Measurements from ENCODE around the gene INPP5F.
A peak's percentile ranks its signal among the peaks of the same experiment; 100 is the strongest.
"Not testable (repeated sequence)": the region's sequence is repeated elsewhere in the genome, so short reads cannot be mapped to it uniquely, and the experiment has no call there.

The INPP5F gene

GRCh38 chr10:119782981-119783664, 57.3 kb downstream of the INPP5F start:
- no peak for DNase-seq

- no peak for DNase-seq
Observed at GRCh38 chr10:119783665-119784027, 57.8 kb downstream of the INPP5F start.

- peak; percentile 9 for DNase-seq
Observed at GRCh38 chr10:119784340-119785067, 58.7 kb downstream of the INPP5F start.

DNA sequence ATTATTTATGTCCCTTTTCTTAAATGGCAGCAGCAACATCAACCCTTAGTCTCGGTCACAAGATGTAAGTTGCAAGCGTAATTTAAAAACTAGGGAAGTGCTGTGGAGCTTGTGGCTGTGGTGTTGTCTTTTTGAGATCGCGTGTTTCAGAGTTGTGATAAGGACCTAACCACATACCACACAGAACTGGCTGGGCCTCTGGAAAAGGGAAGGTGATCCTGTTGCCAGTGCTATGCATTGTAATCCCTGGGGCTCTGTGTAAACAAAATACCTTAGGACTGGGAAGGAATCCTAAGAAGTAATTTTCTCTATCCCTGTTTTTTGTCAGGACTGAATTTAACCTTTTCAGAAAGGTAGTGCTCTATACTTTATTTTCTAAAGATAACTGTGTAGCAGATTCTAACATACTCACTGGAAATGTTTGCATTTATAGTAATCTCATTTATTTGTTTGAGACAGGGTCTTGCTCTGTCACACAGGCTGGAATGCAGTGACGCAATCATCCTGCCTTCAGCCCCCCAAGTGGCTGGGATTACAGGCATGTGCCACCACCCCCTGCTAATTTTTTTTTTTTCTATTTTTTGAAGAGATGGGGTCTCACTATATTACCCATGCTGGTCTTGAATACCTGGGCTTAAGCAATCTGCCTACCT, 60.4 kb downstream of the INPP5F start:
- no peak for DNase-seq

- not testable (repeated sequence) for DNase-seq
Observed at GRCh38 chr10:119795101-119795500, 69.3 kb downstream of the INPP5F start.

DNA sequence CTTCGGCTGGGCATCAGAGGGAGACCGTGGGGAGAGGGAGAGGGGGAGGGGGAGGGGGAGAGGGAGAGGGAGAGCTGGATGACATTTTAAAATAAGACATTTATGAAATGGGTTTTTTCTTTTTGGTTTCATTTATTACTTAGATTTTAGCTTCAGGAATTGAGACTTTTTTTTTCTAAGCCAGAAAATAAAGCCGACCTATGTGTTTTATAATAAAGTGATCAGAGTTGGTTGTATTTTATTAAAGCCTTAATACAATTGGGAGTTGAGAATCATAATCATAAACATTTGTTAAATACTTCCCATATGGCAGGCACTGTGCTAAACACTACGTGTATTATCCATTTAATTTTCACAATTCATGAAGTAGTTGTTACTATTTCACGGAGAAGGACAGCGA, 70.2 kb downstream of the INPP5F start:
- no peak for DNase-seq

DNA sequence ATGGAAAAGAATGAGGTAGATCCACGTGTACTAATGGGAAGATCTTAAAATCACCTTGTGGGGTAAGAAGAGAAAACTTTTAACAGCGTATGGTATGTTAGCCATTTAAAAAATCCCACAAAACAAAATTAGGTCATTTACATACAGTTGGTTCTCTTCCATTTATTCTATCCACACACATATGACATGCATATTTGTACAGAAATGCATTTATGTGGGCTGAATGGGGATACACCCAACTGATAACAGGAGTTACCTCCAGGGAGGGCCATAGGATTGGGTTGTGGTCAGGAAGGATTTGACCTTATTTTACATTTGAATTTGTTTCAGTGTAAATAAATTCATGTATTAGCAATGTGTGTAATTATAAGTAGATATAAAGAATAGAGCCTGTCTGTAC, 75.3 kb downstream of the INPP5F start:
- no peak for DNase-seq

DNA sequence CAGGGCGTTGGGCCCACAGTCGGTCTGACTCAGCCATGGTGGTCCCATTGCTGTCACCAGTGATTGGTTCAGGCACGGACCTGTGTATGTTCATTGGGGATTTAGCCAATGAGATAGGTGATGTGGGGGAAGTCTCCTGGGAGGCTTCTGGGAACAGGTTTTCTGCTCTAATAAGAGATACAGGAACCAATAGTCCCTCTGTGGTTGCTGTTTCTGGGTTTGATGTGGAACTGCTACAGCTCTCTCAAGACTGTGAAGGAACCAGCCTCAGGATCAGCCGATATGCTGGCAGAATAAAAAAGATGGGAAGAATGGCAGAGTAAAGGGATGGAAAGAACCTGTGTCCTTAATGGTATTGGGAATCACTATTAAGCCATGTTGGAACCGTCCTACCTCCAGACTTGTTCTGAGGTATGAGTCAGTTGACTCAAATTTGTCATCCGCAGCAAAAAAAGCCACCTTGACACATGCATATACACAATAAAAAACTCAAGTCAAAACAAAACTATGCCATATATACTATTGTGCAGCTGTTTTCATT, 76.2 kb downstream of the INPP5F start:
- DNase-seq: no peak

DNA sequence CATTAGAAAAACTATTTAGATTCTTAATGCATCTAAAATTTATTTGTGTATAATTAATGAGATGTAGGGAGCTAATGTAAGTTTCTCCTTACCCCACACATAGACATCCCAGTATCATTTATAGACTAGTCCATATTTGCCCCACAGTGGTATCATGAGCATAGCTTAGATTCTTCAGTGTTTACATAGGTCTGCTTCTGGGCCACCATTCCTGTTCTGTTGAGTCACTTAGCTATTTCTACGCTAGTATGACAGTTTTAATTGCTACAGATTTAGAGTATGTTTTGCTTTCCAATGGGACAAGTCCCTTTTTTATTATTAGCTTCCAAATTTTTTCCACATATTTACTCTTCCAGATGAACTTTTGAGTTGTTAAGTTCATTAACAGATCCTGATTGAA, 77.4 kb downstream of the INPP5F start:
- no peak for DNase-seq

DNA sequence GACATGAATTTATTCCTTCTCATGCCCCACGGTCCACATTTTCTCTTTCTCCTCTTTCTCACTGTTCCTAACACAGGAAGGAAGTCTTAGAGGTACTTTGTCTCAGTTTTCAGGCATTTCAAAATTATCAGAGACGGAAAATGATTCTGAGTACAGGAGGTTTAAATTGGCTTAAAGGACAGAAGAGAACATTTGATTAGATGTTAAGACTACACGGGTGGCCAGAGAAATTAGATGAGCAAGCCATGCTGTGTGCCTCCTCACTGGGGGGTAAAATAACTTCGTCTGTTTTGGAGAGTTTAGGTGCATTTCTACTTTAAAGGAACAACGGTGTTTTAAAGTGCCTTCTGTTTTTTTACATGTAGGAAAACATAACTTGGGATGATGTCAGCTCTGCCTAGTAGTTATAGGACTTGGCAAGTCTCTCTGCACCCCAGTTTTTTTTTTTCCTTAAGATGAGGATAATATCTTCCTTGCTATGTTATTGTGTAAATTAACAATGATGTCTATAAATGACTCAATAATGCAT, 79.9 kb downstream of the INPP5F start:
- DNase-seq: no peak

DNA sequence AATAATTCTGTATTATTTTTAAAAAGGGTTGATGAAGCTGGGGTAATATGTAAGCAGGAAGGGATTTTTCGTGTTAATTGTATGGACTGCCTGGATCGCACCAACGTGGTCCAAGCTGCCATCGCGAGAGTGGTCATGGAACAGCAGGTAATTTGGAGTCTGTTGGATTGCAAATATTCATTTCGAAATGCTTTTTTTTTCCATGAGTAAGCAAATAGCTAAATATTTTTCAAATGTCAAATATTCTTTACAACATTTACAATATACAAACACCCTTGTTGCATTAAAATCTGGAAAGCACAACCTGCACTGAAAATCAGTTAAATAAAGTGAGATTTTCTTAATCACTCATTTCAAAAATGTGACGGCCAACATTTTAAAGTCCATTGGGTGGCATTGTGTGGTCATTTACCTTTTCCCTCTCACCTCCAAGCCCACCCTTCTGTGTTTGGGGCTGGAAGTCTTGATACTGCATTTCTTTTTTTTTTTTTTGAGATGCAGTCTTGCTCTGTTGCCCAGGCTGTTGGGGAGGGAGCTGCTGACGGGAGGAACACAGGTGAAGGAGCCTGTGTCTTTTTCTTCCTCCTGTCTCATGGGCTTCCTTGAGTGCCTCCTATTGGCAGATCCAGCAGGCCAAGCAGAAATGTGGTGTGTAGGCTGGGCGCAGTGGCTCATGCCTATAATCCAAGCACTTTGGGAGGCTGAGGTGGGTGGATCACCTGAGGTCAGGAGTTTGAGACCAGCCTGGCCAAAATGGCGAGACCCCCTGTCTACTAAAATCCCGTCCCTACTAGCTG, 80.7 kb downstream of the INPP5F start:
- no peak for DNase-seq

DNA sequence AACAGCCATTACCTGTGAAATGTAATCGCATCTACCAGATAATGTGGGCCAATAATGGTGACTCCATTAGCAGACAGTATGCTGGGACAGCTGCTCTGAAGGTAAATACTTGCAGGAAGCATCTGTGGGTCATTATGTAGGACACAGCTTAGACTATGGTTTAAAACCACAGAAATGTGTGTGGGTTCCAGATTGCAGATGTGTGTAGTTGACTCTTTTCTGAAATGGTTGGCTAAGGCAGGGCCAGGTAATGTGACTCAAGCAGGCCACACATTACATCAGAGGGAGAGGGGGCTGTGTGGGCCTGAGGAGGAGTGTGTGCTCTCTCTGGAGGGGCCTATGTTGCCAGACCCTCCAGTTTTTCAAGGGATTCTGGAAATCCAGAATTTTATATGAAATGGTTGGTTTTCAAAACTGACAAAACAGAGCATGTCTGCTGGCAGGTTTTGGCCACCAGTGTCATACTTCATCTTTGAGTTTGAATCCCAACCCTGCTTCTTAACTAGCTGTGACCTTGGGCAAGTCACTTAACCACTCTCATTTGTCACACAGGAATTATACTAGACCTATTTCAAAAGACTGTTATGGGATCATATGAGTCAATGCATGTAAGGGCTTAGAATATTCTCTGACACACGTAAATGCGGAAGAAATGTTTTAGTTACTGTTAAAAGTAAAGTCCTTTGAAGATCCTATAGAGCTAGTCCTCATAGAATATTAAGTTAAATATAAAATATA, 82.3 kb downstream of the INPP5F start:
- DNase-seq: no peak

- no peak for DNase-seq
Observed at GRCh38 chr10:119811122-119811521, 85.3 kb downstream of the INPP5F start.

- peak; percentile 22 for DNase-seq
Observed at GRCh38 chr10:119812684-119813083, 86.8 kb downstream of the INPP5F start.

- no peak for DNase-seq
Observed at GRCh38 chr10:119815671-119816070, 89.8 kb downstream of the INPP5F start.

GRCh38 chr10:119817991-119818888, 92.4 kb downstream of the INPP5F start:
- no peak for DNase-seq

DNA sequence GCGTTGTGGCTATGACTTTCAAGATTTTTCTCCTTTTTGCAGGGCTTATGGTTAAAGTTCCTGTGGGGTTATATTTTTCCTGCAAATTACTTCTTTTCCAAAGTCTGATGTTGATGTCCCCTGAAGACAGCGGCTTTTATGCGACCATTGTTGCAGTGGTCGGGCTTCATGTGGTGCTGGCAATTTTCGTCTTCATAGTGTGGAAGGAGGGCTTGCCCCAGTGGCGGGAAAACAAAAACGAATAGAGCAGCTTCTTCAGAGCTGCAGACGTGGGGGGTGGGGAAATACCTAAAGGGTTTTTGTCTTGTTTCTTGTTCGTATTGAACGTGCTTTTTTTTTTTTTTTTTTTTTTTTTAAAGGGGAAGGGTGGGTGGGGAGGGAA, 93.0 kb downstream of the INPP5F start:
- no peak for DNase-seq

DNA sequence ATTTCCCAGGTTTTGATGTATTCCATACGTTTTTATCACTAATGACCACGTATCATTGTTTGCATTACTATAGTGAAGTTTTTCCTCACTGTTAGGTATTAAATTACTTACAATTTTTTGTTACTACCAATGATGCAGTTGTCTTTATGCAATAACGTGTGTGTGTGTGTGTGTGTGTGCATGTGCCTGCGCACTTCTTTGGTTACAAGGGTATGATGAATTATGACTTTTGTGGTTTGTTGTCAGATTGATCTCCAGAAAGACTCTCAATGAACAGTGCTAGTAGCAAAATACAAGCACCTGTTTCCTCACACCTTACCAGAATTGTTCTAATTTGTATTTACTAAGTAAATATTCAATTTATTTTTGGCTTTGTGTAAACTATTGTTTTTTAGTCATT, 95.3 kb downstream of the INPP5F start:
- no peak for DNase-seq

DNA sequence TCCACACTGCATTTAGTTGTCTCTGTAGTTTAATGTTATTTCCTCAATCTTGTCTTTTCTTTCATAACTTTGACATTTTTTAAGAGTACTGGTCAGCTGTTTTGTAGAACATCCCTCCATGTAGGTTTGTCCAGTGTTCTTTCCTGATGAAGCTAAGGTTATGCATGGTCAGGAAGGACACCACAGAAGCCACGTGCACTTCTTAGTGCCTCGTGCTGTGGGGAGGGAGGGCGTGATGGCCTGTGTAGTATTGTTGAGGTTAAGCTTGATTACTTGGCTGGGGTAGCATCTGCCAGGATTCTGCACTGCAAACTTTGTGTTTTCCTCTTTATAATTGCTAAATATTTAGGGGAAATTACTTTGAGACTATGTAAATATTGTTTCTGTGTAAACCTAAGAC, 98.4 kb downstream of the INPP5F start:
- DNase-seq: no peak

- DNase-seq: no peak
Observed at GRCh38 chr10:119826771-119827170, 100.9 kb downstream of the INPP5F start.

DNA sequence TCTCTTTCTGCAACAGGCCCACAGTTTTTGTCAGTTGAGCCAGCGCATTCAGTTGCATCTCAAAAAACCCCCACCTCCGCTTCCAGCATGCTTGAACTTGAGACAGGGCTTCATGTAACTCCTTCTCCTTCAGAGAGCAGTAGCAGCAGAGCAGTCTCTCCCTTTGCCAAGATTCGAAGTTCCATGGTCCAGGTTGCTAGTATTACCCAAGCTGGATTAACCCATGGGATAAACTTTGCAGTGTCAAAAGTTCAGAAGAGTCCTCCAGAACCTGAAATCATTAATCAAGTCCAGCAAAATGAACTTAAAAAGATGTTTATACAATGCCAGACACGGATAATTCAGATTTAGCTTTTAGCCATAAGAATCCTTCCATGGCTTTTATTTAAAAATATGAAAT, 101.6 kb downstream of the INPP5F start:
- DNase-seq: no peak

Measured in NCI-H1092 (cell line).